Islet precursor cell (in vitro differentiated cells): ENCODE results near the gene LMO1.
A peak's percentile ranks its signal among the peaks of the same experiment; 100 is the strongest.

ENCODE experiments used
- DNase-seq: peaks from one replicate; pipeline ENCODE4 v3.0.0-alpha.2; 2018

LMO1 gene

DNA sequence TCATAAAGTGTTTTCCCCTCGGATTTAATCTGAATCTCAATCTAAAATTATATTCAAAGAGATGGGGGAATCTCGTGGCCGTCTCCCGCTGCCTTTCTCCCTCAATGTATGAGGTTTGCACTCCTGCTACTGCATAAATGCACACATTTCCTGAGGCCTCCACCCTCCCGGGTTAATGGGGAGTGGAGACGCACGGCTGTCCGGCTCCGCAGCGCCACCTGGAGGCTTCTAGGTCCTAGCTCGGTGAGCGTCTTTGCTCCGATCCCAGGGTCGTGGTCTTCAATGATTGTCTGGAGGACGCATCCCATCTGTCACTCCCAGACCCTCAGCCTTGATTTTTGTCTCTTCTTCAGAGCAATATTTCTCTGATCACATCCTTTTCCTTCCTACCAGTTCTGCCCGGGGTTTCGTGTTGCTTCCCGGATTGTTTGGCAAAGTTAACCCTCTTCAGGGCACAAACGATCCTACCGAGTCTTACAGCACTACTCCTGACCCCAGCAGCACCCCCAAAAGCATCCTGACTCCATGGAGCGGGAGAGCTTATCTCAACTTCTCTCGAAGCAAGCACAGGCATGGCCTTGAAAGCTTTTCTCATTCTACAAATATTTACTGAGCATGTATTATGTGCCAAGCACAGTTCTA lies at the start of gene LMO1:
TSS of gene LMO1 (minus strand) at position 110 of the 642 bp plus-strand sequence. CDS start 516 bp downstream, outside the sequence.
- peak; percentile 90 for DNase-seq

DNA sequence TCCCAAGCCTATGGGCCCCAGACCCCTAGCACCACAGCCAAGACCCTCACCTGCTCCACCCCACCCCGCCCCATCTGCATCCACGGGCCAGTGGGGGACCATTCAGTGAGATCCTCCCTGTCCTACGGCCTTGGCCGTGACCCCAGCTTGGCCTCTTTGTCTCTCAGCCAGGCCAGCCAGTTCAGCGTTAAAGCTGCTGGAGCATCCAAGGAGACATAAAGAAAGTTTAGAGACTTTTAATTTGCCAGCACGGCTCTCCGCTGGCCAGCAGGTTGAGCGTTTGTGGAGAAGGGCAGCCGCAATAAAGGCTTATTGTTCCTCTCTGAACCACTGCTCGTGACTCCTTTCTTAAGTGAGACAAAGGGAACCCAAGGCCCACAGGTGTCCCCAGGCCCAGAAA lies 49.3 kb upstream of the LMO1 start:
- DNase-seq: no peak

DNA sequence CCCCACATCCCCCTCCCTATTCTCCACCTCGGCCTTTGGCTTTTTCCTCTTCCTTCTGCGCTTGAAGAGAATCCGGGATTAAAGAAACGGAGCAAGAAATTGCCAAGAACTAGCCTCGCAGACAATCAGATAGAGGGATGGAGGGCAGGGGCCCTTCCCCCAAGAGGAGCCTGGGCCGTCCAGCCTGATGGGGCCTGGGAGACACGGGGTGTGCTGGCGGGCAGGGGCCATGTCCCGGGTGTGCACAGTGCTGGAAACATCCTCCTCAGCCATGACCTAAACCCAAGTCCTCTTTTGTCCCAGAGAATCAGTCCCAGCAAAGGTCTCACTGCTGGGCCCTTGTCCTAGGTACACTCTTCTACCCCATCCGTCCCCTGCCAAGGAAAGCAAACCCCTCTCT lies 47.7 kb upstream of the LMO1 start:
- DNase-seq: no peak

DNA sequence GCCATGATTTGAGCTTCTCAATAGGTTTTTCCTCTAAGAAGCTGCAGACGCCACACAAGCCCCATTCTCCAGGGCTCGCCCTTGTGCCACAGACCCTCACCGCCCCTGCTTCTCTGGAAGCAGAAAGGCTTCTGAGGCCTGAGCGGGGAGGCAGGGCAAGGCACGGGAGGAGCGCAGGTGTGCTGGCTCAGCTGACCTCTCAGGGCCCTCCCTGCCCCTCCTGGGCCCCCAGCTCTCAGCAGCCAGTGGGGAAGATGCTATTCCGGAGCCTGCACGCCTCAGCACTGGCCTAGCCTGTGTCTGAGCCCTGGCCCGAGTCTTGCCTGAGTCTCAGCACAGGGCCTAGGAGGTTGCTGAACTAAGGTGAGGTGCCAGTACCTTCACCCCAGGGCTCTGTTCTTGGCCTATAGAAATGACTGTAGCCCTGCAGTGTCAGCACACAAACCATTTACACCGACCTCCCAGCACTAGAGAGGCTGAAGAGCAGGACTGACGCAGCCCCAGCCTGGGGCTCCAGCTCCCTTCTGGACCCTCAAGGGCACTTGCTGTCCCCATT lies 47.1 kb upstream of the LMO1 start:
- no peak for DNase-seq

DNA sequence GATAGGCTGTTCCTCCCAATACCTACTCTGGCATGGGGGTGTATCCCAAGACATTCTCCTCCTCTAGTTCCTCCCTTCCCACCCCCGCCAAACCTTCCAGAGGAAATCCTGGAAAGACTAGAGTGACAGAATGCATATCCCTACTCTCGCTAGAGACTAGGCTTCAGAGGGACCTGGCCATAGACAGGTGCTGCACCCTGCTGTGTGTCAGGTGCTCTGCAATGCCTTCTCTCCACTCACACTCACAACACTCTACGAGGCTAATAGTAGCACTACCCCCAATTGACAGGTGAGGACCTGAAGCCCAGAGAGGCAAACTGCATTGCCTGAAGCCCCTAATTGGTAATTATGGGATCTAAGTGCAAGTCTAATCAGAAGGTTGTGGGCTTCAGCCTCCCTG lies 46.2 kb upstream of the LMO1 start:
- DNase-seq: peak; percentile 73

DNA sequence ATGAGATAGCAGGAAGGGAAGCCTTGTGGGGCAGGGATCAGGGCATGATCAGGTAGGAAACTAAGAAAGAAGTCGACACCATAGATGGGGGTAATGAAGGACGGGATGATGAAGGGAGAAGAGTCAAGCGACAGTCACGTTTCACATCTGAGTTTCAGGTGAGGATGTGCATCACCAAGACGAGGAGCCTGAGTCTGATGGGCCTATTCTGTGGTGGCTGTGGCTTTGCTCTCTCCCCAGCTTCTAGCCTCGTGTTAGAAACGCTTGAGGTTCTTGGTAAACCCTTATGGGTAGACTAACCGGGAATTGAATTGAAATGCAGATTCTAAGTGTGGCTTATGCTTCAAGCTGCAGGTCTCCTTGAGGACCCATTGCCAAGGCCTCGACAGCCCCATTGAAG lies 45.6 kb upstream of the LMO1 start:
- no peak for DNase-seq

DNA sequence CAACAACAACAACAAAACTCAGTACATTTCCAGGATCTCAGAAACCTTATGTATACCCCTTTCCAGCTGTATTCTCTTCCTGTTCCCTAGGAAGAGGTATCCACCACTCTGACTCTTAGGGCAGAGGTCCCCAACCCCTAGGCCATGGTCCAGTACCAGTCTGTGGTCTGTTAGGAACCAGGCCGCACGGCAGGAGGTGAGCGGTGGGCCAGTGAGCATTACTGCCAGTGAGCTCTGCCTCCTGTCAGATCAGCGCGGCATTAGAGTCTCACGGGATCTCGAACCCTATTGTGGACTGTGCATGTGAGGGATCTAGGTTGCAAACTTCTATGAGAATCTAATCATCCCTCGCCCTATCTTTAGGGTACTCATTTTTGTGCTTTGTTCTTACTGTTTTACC lies 43.9 kb upstream of the LMO1 start:
- no peak for DNase-seq

DNA sequence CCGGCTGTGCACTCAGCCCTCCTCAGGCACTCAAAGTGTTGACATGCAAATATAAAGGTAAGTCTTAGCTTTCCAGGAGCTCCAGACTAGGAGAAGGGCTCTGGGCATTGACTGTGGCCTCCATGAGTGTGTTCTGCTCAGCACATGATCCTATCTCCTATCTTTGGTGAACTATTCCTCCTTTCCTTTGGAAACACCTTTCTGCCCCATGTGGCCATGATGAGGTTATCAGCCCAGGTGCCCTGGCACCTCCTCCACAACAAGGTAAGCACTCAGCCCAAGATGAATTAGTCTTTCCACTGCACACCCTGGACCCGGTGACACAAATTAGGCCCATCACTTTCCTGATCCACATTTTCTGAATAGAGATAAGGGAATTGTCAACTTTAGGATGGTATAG lies 37.9 kb upstream of the LMO1 start:
- DNase-seq: no peak

DNA sequence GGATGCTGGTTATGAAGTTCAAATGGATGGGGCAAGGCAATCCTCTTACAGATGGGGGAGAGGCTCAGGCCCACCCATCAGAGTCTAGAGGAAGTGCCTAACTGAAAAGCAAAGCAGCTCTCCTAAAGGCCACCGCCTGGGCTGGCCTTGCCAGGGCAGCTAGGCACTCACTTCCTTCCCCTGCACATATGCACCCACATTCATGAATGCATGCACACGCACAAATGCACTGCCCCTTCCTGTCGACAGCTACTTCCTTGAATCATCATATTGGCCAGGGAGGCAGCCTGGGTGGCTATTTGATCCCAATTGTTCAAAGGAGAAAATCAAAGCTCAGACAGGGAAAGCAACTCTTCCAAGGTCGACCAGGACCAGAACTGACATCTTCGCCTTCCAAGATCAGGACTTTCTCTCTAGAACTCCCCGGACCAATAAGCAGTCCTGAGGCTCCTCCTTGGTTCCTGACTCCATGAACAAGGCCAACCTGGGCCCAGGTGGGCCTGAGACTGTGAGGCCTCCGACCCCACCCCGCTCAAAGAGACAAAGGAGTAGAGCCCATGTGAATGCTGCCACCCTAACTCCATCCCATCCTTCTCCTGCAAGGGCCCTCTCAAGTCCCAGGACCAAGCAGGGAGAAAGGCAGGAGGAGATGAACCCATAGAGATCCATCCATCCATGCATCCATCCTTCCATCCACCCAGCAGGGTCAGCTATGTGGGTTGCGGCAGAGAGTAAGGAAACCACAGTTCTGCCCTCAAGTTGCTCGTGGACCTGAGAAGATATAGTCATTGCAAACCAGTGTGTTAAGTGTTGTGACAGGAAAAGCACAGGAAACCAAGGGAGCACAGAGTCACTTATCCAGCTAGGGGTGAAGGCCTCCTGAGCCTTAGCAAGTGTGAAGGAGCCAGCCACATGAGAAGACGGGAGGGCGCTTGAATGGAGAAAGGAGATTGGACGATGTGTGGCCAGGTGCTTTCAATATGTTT lies 35.4 kb upstream of the LMO1 start:
- DNase-seq: peak; percentile 31

DNA sequence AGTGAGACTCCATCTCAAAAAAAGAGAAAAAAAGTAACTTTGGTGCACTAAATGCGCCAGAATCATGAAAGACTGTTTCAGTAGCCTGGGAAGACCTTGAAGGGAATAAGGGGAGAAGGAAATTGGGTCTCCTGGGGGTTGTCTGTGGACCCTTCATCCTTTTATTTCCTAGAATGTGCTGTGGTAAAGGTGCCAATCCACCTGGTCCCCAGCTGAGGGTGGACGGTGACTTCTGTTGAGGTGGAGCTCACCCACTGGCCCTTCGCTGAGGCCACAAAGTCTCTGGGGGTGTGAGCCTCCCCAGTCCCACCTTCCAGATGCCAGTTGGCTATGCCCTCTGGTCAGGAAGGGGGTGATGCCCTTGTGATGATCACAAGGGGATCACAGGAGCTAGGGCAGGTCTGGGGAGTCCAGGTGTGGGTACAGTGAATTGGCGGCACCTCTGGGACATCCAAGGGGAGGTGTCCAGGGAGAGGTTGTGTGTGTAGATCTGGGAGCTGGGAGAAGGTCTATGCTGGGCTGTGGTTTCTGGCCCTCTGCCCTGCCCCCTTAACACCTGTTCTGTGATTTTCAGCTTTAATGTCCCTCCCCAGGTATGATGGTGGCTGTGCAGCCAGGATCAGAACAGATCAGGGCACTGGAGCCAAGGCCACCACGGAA lies 34.2 kb upstream of the LMO1 start:
- peak; percentile 32 for DNase-seq

DNA sequence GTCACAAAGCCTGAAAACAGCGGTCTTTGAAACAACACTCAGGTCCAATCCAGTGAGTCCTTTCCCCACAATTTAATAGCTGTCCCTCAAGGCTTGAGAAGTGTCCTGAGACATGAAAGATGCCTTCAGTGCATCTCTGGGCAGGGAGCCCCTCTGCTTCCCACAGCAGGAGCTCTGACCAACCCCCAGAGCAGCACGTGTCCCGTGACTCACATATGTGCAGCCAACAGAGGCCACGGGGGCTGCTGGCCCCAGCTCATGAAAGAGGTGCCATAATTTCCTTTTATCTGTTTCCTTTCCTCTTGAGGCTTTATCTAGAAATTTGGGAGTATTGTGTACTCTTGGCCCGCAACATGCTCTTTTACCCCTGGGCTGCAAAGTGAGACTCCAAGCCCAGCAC lies 33.2 kb upstream of the LMO1 start:
- DNase-seq: peak; percentile 33

DNA sequence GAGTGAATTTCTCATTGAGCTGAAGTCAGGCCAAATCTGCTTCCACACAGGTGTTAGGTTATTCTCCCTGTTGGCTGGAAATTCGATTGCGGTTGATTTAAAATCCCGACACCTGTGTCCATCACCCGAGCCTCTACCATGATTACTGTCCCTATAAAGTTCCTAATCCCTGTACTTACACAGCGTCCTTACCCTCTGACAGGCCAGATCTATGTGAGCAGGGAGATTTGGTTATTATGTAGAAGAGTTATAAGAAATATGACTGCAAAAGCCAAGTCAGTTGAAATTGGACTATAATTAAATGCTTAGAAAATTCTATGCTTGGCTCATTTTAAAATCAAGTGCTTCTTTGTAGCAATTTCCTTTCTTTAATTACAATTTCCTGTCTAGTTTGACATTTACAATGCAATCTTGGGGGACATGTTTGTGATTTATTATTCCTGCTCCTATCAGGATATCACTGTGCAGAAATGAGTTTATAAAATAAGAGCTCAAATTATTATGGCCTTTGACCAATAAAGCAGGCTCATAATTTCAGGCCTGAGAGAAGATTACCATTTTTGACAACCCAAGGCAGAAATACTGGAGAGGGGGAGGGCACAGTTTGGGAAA lies 32.5 kb upstream of the LMO1 start:
- DNase-seq: no peak

DNA sequence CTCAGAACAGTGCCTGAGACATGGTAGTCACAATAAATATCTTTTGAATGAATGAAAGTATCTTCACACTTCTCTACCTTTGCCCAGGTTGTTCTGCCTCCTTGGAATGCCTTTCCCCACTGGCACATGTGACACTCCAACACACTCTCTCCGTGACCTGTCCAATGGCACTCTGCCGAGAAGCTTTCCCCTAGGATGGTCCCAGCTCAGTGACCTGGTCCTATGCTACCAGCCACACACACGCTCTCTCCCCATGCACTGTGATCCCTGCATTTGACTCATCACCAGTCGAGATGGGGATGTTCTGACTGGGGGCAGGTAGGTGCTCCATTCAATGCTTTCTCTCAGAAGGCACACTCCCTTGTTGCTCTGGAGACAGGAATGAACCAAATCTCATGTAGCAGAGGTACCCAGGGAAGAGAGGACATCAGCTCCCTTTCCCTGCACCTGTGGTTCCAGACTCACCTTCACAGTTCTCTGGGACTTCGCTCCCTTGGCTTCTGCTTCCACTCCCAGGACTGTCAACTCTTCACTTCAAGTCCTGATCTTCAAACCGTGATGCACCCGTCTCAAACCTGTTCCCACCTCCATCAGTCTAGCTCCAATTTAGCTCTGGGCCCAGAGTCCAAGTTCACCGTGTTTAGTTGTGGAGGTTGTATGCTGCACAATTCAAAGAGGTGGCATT lies 30.7 kb upstream of the LMO1 start:
- DNase-seq: peak; percentile 32

DNA sequence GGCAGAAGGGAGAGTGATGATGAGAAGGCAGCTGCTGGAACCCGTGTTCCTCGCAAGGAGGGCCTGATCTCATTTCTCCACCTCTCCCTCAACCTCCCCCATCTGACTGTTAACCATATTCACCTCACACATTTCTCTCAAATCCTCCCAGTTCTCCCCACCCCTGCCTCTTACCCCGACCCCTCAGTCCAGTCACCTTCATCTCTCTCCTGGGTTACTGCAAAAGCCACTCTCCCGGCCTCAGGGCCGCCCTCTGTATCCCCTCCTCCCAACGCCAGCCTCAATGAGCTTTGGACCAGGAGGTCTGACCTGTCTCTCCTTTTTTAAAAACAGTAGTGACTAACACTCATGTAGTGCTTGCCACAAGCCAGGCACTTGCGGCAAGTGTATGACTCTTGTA lies 29.5 kb upstream of the LMO1 start:
- DNase-seq: peak; percentile 40

DNA sequence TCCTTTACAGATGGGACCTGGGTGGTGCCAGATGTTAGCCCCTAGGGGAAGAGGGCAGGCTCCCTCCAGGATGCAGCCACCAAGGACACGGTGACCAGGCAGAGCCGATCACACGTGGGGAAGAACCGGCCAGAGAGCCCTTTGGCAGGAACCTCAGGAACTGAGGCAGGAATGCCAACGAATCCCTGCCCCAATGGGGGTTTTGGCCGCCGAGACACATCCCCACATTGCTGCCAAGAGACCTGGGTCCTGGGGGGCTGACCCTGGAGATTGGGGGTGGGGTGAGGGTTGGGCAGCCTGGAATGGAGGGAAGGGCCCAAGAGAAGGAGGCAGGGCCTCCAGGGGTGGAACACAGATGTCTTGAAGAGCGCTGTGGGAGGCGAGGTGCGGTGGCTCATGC lies 28.7 kb upstream of the LMO1 start:
- DNase-seq: no peak

DNA sequence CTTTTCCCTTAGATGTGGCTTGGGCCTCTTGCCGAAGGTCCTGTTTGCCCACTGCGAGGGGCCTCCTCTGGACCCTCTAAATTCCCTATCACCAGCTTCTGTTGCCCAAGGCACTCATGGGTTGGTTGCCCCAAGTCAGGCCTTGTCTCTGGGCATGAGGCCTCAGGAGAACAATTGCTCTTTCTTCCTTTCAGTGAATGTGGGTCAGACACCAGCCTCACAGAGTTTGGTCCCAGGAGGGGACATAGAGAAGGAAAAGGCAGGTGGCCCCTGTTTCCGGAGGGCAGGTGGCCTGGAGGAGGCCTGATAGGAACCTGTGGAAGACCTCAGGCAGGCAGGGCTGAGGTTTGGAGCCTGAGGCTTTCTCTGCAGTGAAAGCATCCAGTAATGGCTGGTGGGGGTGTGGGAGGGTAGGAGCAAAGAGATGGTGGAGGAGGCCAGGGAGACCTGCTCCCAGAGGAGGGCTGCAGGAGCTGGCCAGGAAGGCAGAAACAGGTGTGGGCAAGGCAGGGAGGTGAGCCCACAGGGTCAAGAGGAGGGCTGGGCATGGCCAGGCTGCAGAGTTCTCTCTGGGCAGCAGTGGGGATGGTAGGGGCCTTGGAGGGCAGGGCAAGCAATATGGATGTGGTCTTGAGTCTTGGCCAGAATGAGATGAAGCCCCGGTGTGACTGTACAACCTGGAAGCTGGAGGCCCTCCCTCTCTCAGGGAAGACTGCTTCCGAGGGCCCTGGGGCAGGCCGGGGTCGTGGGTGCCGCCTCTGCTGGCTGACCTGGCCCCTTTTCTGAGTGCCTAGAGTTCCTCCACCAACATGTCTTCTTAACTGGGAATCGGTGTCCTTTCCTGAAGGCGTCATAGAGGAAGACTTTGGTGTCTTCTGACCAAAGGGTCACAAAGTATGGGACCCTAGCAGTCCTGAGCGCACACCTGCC lies 28.0 kb upstream of the LMO1 start:
- peak; percentile 45 for DNase-seq

DNA sequence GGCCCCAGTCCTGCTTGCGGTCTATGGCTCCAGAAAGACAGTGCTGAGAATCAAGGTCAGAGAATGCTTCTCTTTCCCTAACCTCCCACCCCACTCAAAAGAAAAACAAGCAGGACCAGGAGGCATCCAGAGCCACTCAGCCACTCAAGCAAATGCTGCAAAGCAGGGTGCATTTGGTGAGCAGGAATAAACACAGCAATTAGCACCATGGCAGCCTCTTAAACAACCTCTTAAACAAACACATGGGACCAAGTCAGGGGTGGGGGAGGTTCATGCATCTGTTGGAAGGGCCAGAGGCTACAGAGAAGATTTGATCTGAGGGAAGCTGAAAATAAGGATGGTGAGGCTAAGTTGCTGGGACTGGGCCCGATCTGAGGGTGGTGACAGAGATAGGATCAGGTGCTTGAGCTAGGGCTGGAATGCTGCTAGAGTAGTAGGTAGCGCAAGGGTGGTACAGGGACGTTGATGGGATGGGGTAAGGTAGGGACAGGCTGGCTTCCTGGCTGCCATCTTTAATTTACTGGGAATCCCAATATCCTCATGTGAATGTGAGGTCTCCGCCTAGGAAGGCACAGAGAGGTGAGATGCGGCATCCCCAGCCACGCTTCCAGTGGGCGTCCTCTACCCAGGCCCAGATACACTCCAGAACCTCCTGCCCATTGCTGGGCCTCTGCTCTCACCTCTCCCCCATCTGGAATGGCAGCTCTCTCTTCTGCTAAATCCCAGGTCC lies 26.6 kb upstream of the LMO1 start:
- peak; percentile 59 for DNase-seq

DNA sequence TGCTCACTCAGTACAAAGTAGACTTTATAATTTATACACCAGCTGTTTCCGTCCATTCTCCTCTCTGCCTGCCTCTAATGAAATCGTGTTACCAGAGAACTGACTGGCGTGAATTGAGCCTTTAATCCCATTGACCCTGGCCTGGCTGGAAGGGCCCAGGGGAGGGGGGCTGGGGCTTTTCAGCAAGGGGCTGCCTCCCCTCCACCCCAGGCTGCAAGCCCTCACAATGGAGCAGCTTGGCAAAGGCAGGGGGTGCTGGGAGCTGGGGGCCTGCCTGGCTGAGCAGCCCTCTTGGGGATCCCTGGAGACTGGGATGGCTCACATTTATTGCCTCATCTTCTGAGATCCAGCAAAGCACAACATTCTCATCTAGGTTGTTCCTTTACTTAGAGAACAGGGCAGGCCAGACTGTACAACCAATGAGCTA lies 25.8 kb upstream of the LMO1 start:
- DNase-seq: no peak

DNA sequence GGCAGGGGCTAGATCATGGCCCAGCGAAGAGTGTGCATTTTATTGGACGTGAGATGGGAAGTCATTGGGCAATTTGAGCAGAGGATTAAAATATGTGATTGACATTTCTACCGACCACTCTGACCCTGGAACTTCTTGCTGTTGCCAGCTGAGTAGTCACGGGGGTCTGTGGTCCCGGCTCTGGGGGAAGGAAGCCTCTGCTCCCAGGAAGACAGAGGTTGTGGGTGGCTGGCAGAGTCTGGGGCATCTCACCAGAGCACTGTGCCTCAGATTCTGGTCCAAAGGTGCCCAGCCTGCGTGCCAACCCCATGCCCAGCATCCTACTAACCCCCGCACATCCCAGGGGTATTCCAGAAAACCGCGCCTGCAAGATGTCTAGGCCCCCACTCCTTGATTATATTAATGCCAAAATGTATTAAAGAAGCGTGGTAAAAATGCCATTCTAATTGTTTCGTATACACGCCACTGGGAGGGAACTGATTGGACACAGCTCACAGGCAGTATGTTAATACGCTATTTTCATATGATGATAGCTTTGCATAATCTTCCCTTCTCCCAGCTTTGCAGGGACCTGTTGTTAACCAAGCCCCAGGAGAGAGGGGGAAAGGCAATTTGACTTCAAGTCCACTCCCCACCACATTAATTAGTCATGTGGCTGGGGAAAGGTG lies 25.3 kb upstream of the LMO1 start:
- DNase-seq: no peak
